SK-N-SH treated with all-trans-retinoic acid at 6 μM for 48 hours (cell line): ENCODE measurements around the gene PFKFB2.

Experiments used
- ARNTL ChIP-seq: fragments of 450-650 bp; formaldehyde crosslinking; IDR thresholded peaks from 2 replicates; pipeline ENCODE4 v1.5.0; 2020; ENCODE audit warnings: low read depth, mild to moderate bottlenecking, moderate library complexity, borderline replicate concordance
- TOX ChIP-seq: fragments of 250-450 bp; sonication (Bioruptor Pico); IDR thresholded peaks from 2 replicates; pipeline ENCODE4 v1.8.0; 2021; ENCODE audit warnings: mild to moderate bottlenecking, moderate library complexity, borderline replicate concordance

GRCh38 chr1:207093944-207094343 is 40.9 kb downstream of the PFKFB2 start:
- TF ChIP-seq ARNTL (no peak), TOX (CRISPR knock-in tag) (no peak)
